Smooth muscle cell of trachea (primary cell): ENCODE data around the gene TXK. TPM values are rescaled to one million over a fixed set of nuclear protein-coding genes. Genes with fewer than 3 reads are reported as not detected.

ENCODE experiments used
- total RNA-seq: library from RNA; depleted of rRNA; stranded (reverse); fragments of >200 nt; gene quantifications from 2 replicates; pipeline ENCODE4 v1.2.1, GENCODE V29; 2014

Gene TXK
- under 0.01 and 0.17 TPM in 2 replicates for total RNA-seq

GRCh38 chr4:48134081-48134480, at the start of gene TXK:
Gene TXK, minus strand, starts transcription at chr4:48134250. Its CDS starts 80 bp downstream, at chr4:48134170.

Other genes with a start within 250 kb of the TXK start
- gene NFXL1, start 219.7 kb downstream of the TXK start, total RNA-seq, result 7.1 and 13.1 TPM in 2 replicates
- not detected in 2 replicates for gene CNGA1, start 117.6 kb downstream of the TXK start, total RNA-seq
- gene NIPAL1, start 117.5 kb downstream of the TXK start, total RNA-seq, result not detected in 2 replicates
- 1.5 and 3.8 TPM in 2 replicates for gene TEC, start 135.6 kb upstream of the TXK start, total RNA-seq
- gene SLAIN2, start 207.3 kb upstream of the TXK start, total RNA-seq, result 27.6 and 32.4 TPM in 2 replicates